WTC11 (cell line): Measurements from ENCODE around the gene LPP.

ENCODE experiments used
- CBFB ChIP-seq: sonication (generic); formaldehyde crosslinking; IDR thresholded peaks from 2 replicates; pipeline ENCODE4 v1.8.1; 2022; ENCODE audit warnings: mild to moderate bottlenecking, low read depth, missing genetic modification reagents
- CREM ChIP-seq: sonication (generic); formaldehyde crosslinking; IDR thresholded peaks from 2 replicates; pipeline ENCODE4 v1.8.1; 2022; ENCODE audit warnings: mild to moderate bottlenecking, missing genetic modification reagents, moderate library complexity
- ESRRA ChIP-seq: sonication (generic); formaldehyde crosslinking; IDR thresholded peaks from 2 replicates; pipeline ENCODE4 v1.8.1; 2022; ENCODE audit warnings: mild to moderate bottlenecking, missing genetic modification reagents, borderline replicate concordance
- FOXP1 ChIP-seq: sonication (generic); formaldehyde crosslinking; IDR thresholded peaks from 2 replicates; pipeline ENCODE4 v1.8.0; 2022; ENCODE audit warnings: missing genetic modification reagents, mild to moderate bottlenecking, moderate library complexity, borderline replicate concordance
- GABPB1 ChIP-seq: sonication (generic); formaldehyde crosslinking; IDR thresholded peaks from 2 replicates; pipeline ENCODE4 v1.8.1; 2023; ENCODE audit warnings: mild to moderate bottlenecking, missing genetic modification reagents
- TF ChIP-seq, protein P1 (sequence below): fragments of 200-600 bp; IDR thresholded peaks from 2 replicates; pipeline ENCODE4 v1.8.0; 2022; ENCODE audit warnings: antibody characterized with exemption
- TF ChIP-seq, protein P2 (sequence below): fragments of 250-450 bp; sonication (Bioruptor Pico); IDR thresholded peaks from 2 replicates; pipeline ENCODE4 v1.9.0; 2021; ENCODE audit warnings: mild to moderate bottlenecking
- TF ChIP-seq, protein P3 (sequence below): sonication (generic); formaldehyde crosslinking; IDR thresholded peaks from 2 replicates; pipeline ENCODE4 v1.8.1; 2023; ENCODE audit warnings: mild to moderate bottlenecking, moderate library complexity, missing genetic modification reagents
- TF ChIP-seq, protein P4 (sequence below): sonication (generic); formaldehyde crosslinking; IDR thresholded peaks from 2 replicates; pipeline ENCODE4 v1.8.1; 2022; ENCODE audit warnings: low read depth, missing genetic modification reagents, borderline replicate concordance
- TF ChIP-seq, protein P5 (sequence below): sonication (generic); formaldehyde crosslinking; IDR thresholded peaks from 2 replicates; pipeline ENCODE4 v1.8.1; 2023; ENCODE audit warnings: mild to moderate bottlenecking, missing genetic modification reagents, moderate library complexity

DNA sequence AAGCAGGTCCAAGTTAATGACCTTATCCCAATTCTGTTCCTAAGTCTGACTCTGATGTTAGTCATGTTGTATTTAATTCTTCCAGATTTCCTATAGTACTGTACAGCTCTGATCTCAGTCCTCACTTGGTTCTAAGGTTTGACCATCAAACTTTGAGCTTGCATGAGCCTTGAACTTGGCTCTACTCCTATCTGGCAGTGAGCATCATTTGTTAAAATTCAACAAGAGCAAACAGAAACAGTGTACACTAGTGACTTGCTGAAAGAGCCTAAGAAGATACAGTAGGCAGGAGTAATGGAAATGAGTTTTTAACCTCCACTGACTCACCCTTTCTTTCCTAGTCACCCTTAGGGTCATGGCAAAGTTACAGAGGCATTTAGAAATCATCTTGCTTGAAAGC lies 566.7 kb downstream of the LPP start:
- TF ChIP-seq, protein P1, sequence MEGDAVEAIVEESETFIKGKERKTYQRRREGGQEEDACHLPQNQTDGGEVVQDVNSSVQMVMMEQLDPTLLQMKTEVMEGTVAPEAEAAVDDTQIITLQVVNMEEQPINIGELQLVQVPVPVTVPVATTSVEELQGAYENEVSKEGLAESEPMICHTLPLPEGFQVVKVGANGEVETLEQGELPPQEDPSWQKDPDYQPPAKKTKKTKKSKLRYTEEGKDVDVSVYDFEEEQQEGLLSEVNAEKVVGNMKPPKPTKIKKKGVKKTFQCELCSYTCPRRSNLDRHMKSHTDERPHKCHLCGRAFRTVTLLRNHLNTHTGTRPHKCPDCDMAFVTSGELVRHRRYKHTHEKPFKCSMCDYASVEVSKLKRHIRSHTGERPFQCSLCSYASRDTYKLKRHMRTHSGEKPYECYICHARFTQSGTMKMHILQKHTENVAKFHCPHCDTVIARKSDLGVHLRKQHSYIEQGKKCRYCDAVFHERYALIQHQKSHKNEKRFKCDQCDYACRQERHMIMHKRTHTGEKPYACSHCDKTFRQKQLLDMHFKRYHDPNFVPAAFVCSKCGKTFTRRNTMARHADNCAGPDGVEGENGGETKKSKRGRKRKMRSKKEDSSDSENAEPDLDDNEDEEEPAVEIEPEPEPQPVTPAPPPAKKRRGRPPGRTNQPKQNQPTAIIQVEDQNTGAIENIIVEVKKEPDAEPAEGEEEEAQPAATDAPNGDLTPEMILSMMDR = no peak
- no peak for TF ChIP-seq CBFB (CRISPR knock-in tag)
- TF ChIP-seq, protein P2, sequence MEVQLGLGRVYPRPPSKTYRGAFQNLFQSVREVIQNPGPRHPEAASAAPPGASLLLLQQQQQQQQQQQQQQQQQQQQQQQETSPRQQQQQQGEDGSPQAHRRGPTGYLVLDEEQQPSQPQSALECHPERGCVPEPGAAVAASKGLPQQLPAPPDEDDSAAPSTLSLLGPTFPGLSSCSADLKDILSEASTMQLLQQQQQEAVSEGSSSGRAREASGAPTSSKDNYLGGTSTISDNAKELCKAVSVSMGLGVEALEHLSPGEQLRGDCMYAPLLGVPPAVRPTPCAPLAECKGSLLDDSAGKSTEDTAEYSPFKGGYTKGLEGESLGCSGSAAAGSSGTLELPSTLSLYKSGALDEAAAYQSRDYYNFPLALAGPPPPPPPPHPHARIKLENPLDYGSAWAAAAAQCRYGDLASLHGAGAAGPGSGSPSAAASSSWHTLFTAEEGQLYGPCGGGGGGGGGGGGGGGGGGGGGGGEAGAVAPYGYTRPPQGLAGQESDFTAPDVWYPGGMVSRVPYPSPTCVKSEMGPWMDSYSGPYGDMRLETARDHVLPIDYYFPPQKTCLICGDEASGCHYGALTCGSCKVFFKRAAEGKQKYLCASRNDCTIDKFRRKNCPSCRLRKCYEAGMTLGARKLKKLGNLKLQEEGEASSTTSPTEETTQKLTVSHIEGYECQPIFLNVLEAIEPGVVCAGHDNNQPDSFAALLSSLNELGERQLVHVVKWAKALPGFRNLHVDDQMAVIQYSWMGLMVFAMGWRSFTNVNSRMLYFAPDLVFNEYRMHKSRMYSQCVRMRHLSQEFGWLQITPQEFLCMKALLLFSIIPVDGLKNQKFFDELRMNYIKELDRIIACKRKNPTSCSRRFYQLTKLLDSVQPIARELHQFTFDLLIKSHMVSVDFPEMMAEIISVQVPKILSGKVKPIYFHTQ (CRISPR knock-in tag) = no peak
- no peak for TF ChIP-seq ESRRA (CRISPR knock-in tag)
- TF ChIP-seq GABPB1 = peak; percentile 72
- TF ChIP-seq, protein P3, sequence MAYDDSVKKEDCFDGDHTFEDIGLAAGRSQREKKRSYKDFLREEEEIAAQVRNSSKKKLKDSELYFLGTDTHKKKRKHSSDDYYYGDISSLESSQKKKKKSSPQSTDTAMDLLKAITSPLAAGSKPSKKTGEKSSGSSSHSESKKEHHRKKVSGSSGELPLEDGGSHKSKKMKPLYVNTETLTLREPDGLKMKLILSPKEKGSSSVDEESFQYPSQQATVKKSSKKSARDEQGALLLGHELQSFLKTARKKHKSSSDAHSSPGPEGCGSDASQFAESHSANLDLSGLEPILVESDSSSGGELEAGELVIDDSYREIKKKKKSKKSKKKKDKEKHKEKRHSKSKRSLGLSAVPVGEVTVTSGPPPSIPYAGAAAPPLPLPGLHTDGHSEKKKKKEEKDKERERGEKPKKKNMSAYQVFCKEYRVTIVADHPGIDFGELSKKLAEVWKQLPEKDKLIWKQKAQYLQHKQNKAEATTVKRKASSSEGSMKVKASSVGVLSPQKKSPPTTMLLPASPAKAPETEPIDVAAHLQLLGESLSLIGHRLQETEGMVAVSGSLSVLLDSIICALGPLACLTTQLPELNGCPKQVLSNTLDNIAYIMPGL = no peak
- TF ChIP-seq, protein P4, sequence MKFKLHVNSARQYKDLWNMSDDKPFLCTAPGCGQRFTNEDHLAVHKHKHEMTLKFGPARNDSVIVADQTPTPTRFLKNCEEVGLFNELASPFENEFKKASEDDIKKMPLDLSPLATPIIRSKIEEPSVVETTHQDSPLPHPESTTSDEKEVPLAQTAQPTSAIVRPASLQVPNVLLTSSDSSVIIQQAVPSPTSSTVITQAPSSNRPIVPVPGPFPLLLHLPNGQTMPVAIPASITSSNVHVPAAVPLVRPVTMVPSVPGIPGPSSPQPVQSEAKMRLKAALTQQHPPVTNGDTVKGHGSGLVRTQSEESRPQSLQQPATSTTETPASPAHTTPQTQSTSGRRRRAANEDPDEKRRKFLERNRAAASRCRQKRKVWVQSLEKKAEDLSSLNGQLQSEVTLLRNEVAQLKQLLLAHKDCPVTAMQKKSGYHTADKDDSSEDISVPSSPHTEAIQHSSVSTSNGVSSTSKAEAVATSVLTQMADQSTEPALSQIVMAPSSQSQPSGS (CRISPR knock-in tag) = no peak
- TF ChIP-seq CREM (CRISPR knock-in tag) = no peak
- no peak for TF ChIP-seq FOXP1 (CRISPR knock-in tag)
- TF ChIP-seq, protein P5, sequence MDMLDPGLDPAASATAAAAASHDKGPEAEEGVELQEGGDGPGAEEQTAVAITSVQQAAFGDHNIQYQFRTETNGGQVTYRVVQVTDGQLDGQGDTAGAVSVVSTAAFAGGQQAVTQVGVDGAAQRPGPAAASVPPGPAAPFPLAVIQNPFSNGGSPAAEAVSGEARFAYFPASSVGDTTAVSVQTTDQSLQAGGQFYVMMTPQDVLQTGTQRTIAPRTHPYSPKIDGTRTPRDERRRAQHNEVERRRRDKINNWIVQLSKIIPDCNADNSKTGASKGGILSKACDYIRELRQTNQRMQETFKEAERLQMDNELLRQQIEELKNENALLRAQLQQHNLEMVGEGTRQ (CRISPR knock-in tag) = no peak
